Measurements from ENCODE around the gene NAT8. TPM values are rescaled to one million over a fixed set of nuclear protein-coding genes. Genes with fewer than 3 reads are reported as not detected.
"Not testable (repeated sequence)": the region's sequence is repeated elsewhere in the genome, so short reads cannot be mapped to it uniquely, and the experiment has no call there.

The NAT8 gene
- total RNA-seq, 2 experiments from 2014 or later = not detected

- CTCF ChIA-PET = not testable (repeated sequence)
Measured at GRCh38 chr2:73619925-73620324, 22.3 kb downstream of the NAT8 start.

GRCh38 chr2:73614997-73615396, 27.2 kb downstream of the NAT8 start:
- Mint-ChIP-seq H3K4me1 (peaks cover 2% of the 10 kb centered on the region), H3K4me3 (no peak overlapping the region), H3K27ac (no peak overlapping the region), H3K27me3 (no peaks in the 10 kb centered on the region), H3K36me3 (ENCODE audit: low read depth) (no peaks in the 10 kb centered on the region), H3K9me3 (no peaks in the 10 kb centered on the region)
- POLR2A ChIA-PET = no interaction called here
- CTCF ChIA-PET = no interaction called here
- DNase-seq = no peak

More at GRCh38 chr2:73619925-73620324, 22.3 kb downstream of the NAT8 start:
- H3K4me3 Mint-ChIP-seq; DNase-seq; H3K36me3 Mint-ChIP-seq (ENCODE audit: low read depth); H3K9me3 Mint-ChIP-seq; H3K4me1 Mint-ChIP-seq; POLR2A ChIA-PET; H3K27ac Mint-ChIP-seq; H3K27me3 Mint-ChIP-seq: not testable (repeated sequence)

GRCh38 chr2:73614105-73614504, 28.1 kb downstream of the NAT8 start:
- no peaks in the 10 kb centered on the region for H3K27me3 Mint-ChIP-seq
- no peak overlapping the region for H3K27ac Mint-ChIP-seq
- H3K36me3 Mint-ChIP-seq (ENCODE audit: low read depth) = no peaks in the 10 kb centered on the region
- peaks cover 2% of the 10 kb centered on the region for H3K4me1 Mint-ChIP-seq
- H3K9me3 Mint-ChIP-seq = no peaks in the 10 kb centered on the region
- no peak overlapping the region for H3K4me3 Mint-ChIP-seq
- POLR2A ChIA-PET = no interaction called here
- CTCF ChIA-PET = no interaction called here
- DNase-seq = no peak

DNA sequence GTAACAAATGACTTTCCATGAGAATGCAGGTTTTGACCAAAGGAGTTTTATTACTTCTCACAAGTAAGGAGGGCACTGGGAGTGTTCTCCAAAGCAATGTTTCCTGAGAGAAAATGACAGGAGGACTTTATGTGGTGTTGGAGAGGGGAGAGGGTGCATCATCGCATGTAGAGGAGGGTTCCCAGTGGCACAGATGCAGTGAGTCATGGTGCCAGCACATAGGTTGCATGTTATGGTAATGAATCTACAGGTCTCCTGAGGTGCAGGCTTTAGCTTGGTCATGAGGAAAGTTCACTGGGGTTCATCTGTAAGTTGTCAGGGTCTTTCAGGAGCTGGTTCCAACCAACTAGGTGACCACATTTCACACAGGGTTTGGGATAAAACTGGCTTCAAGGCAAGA, 30.4 kb downstream of the NAT8 start:
- CTCF ChIA-PET = no interaction called here
- H3K27me3 Mint-ChIP-seq = no peaks in the 10 kb centered on the region
- POLR2A ChIA-PET = no interaction called here
- no peaks in the 10 kb centered on the region for H3K36me3 Mint-ChIP-seq (ENCODE audit: low read depth)
- H3K9me3 Mint-ChIP-seq = no peaks in the 10 kb centered on the region
- no peak for DNase-seq
- peaks cover 2% of the 10 kb centered on the region for H3K4me1 Mint-ChIP-seq
- no peak overlapping the region for H3K27ac Mint-ChIP-seq
- no peak overlapping the region for H3K4me3 Mint-ChIP-seq

- H3K36me3 Mint-ChIP-seq (ENCODE audit: low read depth) = no peaks in the 10 kb centered on the region
- ChIA-PET POLR2A (no interaction called here), CTCF (no interaction called here)
- no peak overlapping the region for H3K27ac Mint-ChIP-seq
- no peaks in the 10 kb centered on the region for H3K27me3 Mint-ChIP-seq
- no peak for DNase-seq
- H3K9me3 Mint-ChIP-seq = no peaks in the 10 kb centered on the region
- peaks cover 2% of the 10 kb centered on the region for H3K4me1 Mint-ChIP-seq
- H3K4me3 Mint-ChIP-seq = no peak overlapping the region
Measured at GRCh38 chr2:73611193-73611592, 31.0 kb downstream of the NAT8 start.

GRCh38 chr2:73610111-73610510, 32.1 kb downstream of the NAT8 start:
- Mint-ChIP-seq H3K4me3 (no peak overlapping the region), H3K4me1 (peaks cover 2% of the 10 kb centered on the region), H3K9me3 (no peaks in the 10 kb centered on the region), H3K27me3 (no peaks in the 10 kb centered on the region), H3K27ac (no peak overlapping the region), H3K36me3 (ENCODE audit: low read depth) (no peaks in the 10 kb centered on the region)
- no peak for DNase-seq
- CTCF ChIA-PET = no interaction called here
- POLR2A ChIA-PET = no interaction called here

- POLR2A ChIA-PET, H3K27ac Mint-ChIP-seq, H3K9me3 Mint-ChIP-seq, H3K4me1 Mint-ChIP-seq, DNase-seq, CTCF ChIA-PET, H3K27me3 Mint-ChIP-seq, H3K4me3 Mint-ChIP-seq: not testable (repeated sequence)
- peaks cover 10% of the 10 kb centered on the region for H3K36me3 Mint-ChIP-seq (ENCODE audit: low read depth)
Measured at GRCh38 chr2:73604589-73604988, 37.6 kb downstream of the NAT8 start.

DNA sequence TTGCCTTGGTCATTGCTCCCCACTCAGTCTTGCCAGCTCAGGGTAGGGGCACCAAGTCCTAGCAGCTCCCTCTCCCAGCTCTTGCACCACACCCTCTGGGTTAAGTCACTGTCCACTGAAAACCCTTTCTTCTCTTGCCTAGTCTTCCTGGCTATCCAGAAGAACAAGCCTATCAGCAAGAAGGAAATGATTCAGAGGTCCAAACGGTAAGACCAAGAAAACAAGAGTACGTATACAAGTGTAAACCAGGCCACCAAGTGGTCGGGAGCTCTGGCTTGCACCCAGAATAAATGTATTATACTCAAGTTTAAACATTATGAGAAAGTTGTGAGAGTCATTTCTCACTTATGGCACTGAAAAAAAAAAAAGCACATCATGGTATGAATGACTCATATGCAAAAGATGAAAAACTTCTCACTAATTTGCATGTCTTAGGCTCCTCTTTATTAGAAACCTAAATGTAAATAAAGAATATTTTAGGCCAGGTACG, 39.1 kb downstream of the NAT8 start:
- H3K27ac Mint-ChIP-seq, H3K4me1 Mint-ChIP-seq, H3K4me3 Mint-ChIP-seq, DNase-seq, POLR2A ChIA-PET, H3K9me3 Mint-ChIP-seq, H3K27me3 Mint-ChIP-seq: not testable (repeated sequence)
- CTCF ChIA-PET = interaction anchor here (0.6 kb wide), 1 partner anchor 27 kb away, joined by 3 read pairs; no protein-coding TSS in a partner anchor
- peaks cover 10% of the 10 kb centered on the region for H3K36me3 Mint-ChIP-seq (ENCODE audit: low read depth)

DNA sequence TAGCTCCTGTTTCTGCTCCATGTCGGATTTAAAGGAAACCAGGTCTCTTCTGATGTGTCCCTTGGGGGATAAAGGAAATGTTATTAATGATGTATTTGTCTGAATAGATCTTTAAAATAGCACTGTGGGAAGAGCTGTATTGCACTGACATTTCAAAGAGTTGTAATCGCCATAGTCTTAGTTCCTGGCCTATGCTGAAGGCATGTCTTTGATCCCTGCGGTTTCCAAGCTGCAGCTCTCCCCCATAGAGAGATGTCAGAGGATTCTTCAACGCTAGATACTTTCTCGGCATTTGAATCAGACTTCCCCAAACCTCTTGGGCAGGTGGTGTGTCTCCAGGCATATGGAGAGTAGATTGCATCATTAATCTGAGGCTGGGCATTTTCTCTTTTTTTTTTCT, 40.4 kb downstream of the NAT8 start:
- H3K9me3 Mint-ChIP-seq = no peaks in the 10 kb centered on the region
- peaks cover 10% of the 10 kb centered on the region for H3K36me3 Mint-ChIP-seq (ENCODE audit: low read depth)
- CTCF ChIA-PET = no interaction called here
- H3K4me1 Mint-ChIP-seq = peaks cover 6% of the 10 kb centered on the region
- no peak overlapping the region for H3K27ac Mint-ChIP-seq
- POLR2A ChIA-PET = no interaction called here
- no peak for DNase-seq
- no peak overlapping the region for H3K4me3 Mint-ChIP-seq
- H3K27me3 Mint-ChIP-seq = no peaks in the 10 kb centered on the region

- Mint-ChIP-seq H3K4me3 (no peak overlapping the region), H3K4me1 (no peaks in the 10 kb centered on the region), H3K36me3 (ENCODE audit: low read depth) (peaks cover 10% of the 10 kb centered on the region), H3K27ac (no peak overlapping the region), H3K9me3 (no peaks in the 10 kb centered on the region), H3K27me3 (no peaks in the 10 kb centered on the region)
- POLR2A ChIA-PET = no interaction called here
- no peak for DNase-seq
- CTCF ChIA-PET = no interaction called here
Measured at GRCh38 chr2:73594251-73594650, 48.0 kb downstream of the NAT8 start.

DNA sequence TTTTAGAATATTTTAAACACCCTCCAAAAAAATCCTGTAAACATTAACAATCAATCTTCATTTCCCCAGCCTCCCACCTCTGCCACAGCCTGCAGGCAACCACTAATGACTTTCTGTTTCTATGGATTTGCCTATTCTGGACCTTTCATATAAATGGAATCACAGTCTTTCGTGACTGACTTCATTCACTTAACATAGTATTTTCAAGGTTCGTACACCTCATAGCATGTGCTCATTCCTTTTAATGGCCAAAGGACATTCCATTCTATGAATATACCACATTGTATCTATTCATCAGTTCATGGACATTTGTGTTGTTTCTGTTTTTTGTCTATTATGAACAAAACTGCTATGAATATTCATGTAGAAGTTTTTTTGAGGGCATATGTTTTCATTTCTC, 48.5 kb downstream of the NAT8 start:
- Mint-ChIP-seq H3K9me3 (no peaks in the 10 kb centered on the region), H3K27ac (no peak overlapping the region), H3K36me3 (ENCODE audit: low read depth) (peaks cover 10% of the 10 kb centered on the region), H3K4me1 (no peaks in the 10 kb centered on the region), H3K4me3 (no peak overlapping the region), H3K27me3 (no peaks in the 10 kb centered on the region)
- CTCF ChIA-PET = no interaction called here
- POLR2A ChIA-PET = no interaction called here
- DNase-seq = no peak

Other genes starting within 250 kb of the NAT8 start
- gene TPRKB, start 94.9 kb upstream of the NAT8 start, total RNA-seq = 10 to 100 TPM; 32.9 TPM
- gene DUSP11, start 137.7 kb upstream of the NAT8 start, total RNA-seq = 10 to 100 TPM; 29.6 to 30.7 TPM
- gene C2orf78, start 141.8 kb upstream of the NAT8 start, total RNA-seq = not detected
- gene STAMBP, start 186.5 kb upstream of the NAT8 start, total RNA-seq = 10 to 100 TPM; 51.1 to 51.2 TPM

Measured in activated CD4-positive, alpha-beta memory T cell treated with anti-CD3 and anti-CD28 coated beads, Interleukin-2, amount 10 ng/mL, durations not matched to agents 7 days and 5 days (primary cell).